Heart left ventricle (tissue), 16 donors: ENCODE results near the gene STRADB. TPM values are rescaled to one million over a fixed set of nuclear protein-coding genes. Genes with fewer than 3 reads are reported as not detected.

ENCODE experiments used
- ATAC-seq, 4 donors: fragments of 200-7000 bp; cut with Tn5 transposase; one replicate each; pipeline ENCODE4 v1.9.1; 2020 to 2022; ENCODE audit warnings: moderate library complexity in 4 of 4, mild to moderate bottlenecking in 3 of 4, moderate number of reproducible peaks in 1 of 4
- DNase-seq, 5 donors: peaks; one replicate each; pipeline ENCODE4 v3.0.0-alpha.2; 2020
- H3K27ac ChIP-seq, 12 donors: fragments of 200-600 bp; sonication (generic) in 4 of 12; one replicate each; pipeline versions ENCODE4 v1.5.0 to v1.8.0; 2016 to 2022; ENCODE audit warnings: mild to moderate bottlenecking in 2 of 12
- H3K27me3 ChIP-seq, 9 donors: fragments of 200-600 bp; sonication (generic) in 2 of 9; one replicate each; pipeline versions ENCODE4 v1.5.1 to v1.8.0; 2016 to 2022; ENCODE audit warnings: mild to moderate bottlenecking in 3 of 9
- H3K36me3 ChIP-seq, 9 donors: fragments of 200-600 bp; sonication (generic) in 2 of 9; one replicate each; pipeline versions ENCODE4 v1.5.0 to v1.8.0; 2018 to 2022; ENCODE audit warnings: mild to moderate bottlenecking in 2 of 9
- H3K4me1 ChIP-seq, 12 donors: fragments of 200-600 bp; sonication (generic) in 4 of 12; one replicate each; pipeline versions ENCODE4 v1.5.0 to v1.8.0; 2016 to 2022; ENCODE audit warnings: mild to moderate bottlenecking in 3 of 12
- H3K4me3 ChIP-seq, 12 donors: fragments of 200-600 bp; sonication (generic) in 4 of 12; one replicate each; pipeline versions ENCODE4 v1.5.0 to v1.8.0; 2017 to 2022; ENCODE audit warnings: mild to moderate bottlenecking in 9 of 12, moderate library complexity in 4 of 12
- H3K9me3 ChIP-seq, 12 donors: fragments of 200-600 bp; sonication (generic) in 4 of 12; one replicate each; pipeline versions ENCODE4 v1.5.0 to v1.8.0; 2016 to 2022; ENCODE audit warnings: mild to moderate bottlenecking in 1 of 12
- POLR2A ChIP-seq, 2 donors: fragments of 450-650 bp; IDR thresholded peaks; one replicate each; pipeline ENCODE4 v1.6.1; 2017; ENCODE audit warnings: antibody characterized with exemption in 2 of 2, mild to moderate bottlenecking in 2 of 2, moderate library complexity in 2 of 2
- WGBS, 4 donors: extraction: QIAGEN DNeasy Blood & Tissue Kit in 2 of 4; methylation state at CpG; one replicate each; pipeline versions ENCODE4 v1.1.5 to v1.1.7; 2013 to 2018; 5-methylcytosine and 5-hydroxymethylcytosine counted together
- intact Hi-C, 10 donors: fragments of 100-400 bp; cut with DNase I; formaldehyde crosslinking; loops; one replicate each; pipeline versions ENCODE4 v1.11.1 to v1.14.2; 2022
- polyA plus RNA-seq, 2 donors: library from polyadenylated mRNA; stranded (reverse); fragments of 200-250 nt; gene quantifications; one replicate each; pipeline ENCODE4 v1.2.3, GENCODE V29; 2013
- total RNA-seq, 9 donors: library from RNA; depleted of rRNA in 2 of 9; stranded (reverse); fragments of >200 nt in 2 of 9; fragmentation: NEBNext Ultra II Directional in 3 of 9; extraction: Animal tissue kit (Norgen Biotek cat#: 25700) in 3 of 9; gene quantifications; one replicate each; pipeline versions ENCODE4 v1.1.0 to v1.2.4, GENCODE V29; 2016 to 2023
- TF ChIP-seq, protein P1 (sequence below), 12 donors: fragments of 200-600 bp; sonication (generic) in 4 of 12; IDR thresholded peaks; one replicate each; pipeline versions ENCODE4 v1.5.0 to v1.8.0; 2018 to 2022; ENCODE audit warnings: antibody characterized with exemption in 12 of 12, mild to moderate bottlenecking in 5 of 12
- donor health status: ischemic (EF 13 %, LVEDD 7.1; RV severe dilation, severe dysfunction).
- donor health status: healthy with polysubstance abuse.
- donor health status: DM: no; HTN: yes; CAD: no.
- donor health status: DM: no; HTN: no; CAD: no.
- donor health status: ischemic (EF 25% LVEDD 6.9; RV normal size, moderate dysfunction).
- donor health status: ischemic (EF 25% LVEDD 5.7; RV mildly dilated, moderate dysfunction).
- donor health status: healthy.
- donor health status: DM: yes; HTN: yes; CAD: no.
- donor health status: ischemic (EF 35%, LVEDD 5.7; RV mildly dilated, moderate dysfunction).
- donor health status: nonischemic (EF 11% LVEDD 7.7; RV severe dilation, severe dysfunction).
- donor health status: DM: yes; HTN: yes; CAD: no.
- donor health status: PGD.
- donor health status: ischemic (EF 29% LVEDD 5.4; RV normal size, mild dysfunction).
- donor health status: nonischemic (EF 23%, LVEDD 6.1; RV moderate dilation, normal function).

STRADB gene
- total and polyA plus RNA-seq, 11 donors = 28.6 to 105 (median 57.9) TPM

DNA sequence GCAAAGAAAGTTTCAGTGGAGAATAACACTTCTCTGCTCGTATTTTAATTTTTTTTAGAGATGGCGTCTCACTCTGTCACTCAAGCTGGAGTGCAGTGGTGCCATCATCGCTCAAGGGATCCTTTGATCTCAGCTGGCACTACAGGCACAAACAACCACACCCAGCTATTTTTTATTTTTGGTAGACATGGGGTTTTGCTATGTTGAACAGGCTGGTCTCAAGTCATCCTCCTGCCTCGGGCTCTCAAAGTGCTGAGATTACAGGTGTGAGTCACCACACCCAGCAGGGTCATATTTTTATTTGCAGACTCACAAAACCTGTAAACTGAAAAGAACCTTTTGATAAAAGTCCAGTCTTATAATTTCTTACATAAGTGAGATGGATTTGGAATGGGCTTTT, 2.8 kb upstream of the STRADB start:
- peak overlapping the region in 6 of 12 donors; percentile 1 to 27 (median 12) for H3K27ac ChIP-seq
- DNase-seq (no peak), ATAC-seq (no peak)
- TF ChIP-seq, protein P1, sequence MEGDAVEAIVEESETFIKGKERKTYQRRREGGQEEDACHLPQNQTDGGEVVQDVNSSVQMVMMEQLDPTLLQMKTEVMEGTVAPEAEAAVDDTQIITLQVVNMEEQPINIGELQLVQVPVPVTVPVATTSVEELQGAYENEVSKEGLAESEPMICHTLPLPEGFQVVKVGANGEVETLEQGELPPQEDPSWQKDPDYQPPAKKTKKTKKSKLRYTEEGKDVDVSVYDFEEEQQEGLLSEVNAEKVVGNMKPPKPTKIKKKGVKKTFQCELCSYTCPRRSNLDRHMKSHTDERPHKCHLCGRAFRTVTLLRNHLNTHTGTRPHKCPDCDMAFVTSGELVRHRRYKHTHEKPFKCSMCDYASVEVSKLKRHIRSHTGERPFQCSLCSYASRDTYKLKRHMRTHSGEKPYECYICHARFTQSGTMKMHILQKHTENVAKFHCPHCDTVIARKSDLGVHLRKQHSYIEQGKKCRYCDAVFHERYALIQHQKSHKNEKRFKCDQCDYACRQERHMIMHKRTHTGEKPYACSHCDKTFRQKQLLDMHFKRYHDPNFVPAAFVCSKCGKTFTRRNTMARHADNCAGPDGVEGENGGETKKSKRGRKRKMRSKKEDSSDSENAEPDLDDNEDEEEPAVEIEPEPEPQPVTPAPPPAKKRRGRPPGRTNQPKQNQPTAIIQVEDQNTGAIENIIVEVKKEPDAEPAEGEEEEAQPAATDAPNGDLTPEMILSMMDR (IDR thresholded peaks at IDR 0.05) = no peak
- no peak for TF ChIP-seq POLR2A (IDR thresholded peaks at IDR 0.05)
- H3K9me3 ChIP-seq = no peaks in the 10 kb centered on the region
- intact Hi-C loops = loop anchor here in 1 of 10 donors (5.0 kb wide), 1 partner anchor 41 kb away; no protein-coding TSS in a partner anchor
- peaks cover 0 to 82% (median 62%) of the 10 kb centered on the region in 12 donors for H3K4me1 ChIP-seq
- WGBS, 4 donors = 63 to 71% (median 65%) methylated on average over 4 of the region's 4 CpGs
- peak overlapping the region in 2 of 12 donors; percentile 10 to 17 for H3K4me3 ChIP-seq
- peaks cover 0 to 12% (median 3%) of the 10 kb centered on the region in 9 donors for H3K36me3 ChIP-seq
- no peaks in the 10 kb centered on the region for H3K27me3 ChIP-seq

DNA sequence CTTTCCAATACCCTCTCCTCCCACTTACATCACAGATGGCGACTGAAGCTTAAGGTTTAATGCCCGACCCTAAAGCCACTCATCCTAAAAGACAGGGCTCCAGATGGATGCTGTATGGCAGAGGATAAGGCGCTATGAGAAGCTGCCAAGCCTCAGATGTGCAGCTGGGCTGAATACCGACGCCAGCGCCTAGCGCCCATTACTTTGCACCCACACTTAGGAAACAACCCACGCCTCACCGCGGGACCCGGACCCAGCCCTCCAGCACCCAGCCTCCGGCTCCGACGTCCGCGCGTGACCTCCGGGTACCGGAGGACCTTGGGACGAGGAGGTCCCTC, 617 bp upstream of the STRADB start:
- ATAC-seq (peak; percentile 40 to 57 (median 44)), DNase-seq (no peak)
- WGBS, 4 donors = 0% methylated on average over 7 to 20 of the region's 20 CpGs
- Histone ChIP-seq H3K27ac (peak overlapping the region; percentile 85 to 98 (median 92)), H3K36me3 (peaks cover 0 to 24% (median 7%) of the 10 kb centered on the region in 9 donors), H3K4me1 (peaks cover 0 to 67% (median 47%) of the 10 kb centered on the region in 12 donors), H3K4me3 (peak overlapping the region; percentile 72 to 97 (median 86)), H3K9me3 (no peaks in the 10 kb centered on the region), H3K27me3 (no peaks in the 10 kb centered on the region)
- TF ChIP-seq, protein P1 (IDR thresholded peaks at IDR 0.05) = no peak
- TF ChIP-seq POLR2A (IDR thresholded peaks at IDR 0.05) = no peak
- intact Hi-C loops = loop anchor here in 9 of 10 donors (1.0 to 10.0 kb wide), 10 partner anchors 18 to 216 kb away; no protein-coding TSS in a partner anchor

DNA sequence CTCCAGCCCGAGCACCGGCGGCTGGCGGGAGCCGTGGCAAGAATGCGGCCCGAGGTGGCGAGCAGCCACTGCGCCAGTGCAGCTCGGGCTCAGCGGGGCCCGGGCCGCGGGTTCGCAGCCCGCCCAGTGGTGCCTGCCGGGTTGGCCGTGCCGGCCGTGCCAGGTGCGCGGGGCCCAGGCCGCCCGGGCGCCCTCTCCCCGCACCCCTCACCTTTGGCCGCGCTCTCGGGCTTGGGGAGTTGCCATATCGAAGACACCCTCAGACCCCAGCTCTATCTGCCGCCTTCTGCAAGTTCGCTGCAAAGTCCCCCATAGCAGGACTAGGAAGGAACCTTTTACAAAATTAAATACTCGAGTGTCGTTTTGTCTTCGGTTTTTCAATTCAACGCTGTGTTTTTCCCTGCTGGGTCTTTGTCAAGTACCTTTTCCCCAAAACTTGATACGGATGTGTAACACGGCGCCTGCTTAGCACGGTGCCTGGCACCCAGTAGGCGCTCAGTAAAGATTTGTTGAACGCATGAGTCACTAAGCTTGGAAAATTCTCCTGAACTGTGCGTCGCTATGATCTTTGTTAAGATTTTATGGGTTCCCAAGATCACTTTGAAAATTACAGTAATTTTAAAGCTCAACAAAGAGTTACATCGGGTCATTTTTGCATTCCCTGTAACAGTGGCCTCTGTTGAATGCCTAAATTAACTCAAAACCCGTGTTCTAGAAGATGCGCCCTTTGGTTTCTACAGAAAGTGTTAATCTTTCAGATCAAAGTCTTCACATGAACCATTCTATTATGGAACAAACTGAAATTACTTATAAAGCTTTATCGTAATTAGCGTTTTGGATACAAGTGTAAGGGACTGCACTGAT, 750 bp downstream of the STRADB start:
- Histone ChIP-seq H3K36me3 (peaks cover 0 to 33% (median 14%) of the 10 kb centered on the region in 9 donors), H3K27ac (peak overlapping the region; percentile 67 to 98 (median 92)), H3K4me3 (peak overlapping the region; percentile 72 to 97 (median 86)), H3K9me3 (no peaks in the 10 kb centered on the region), H3K4me1 (peaks cover 0 to 54% (median 38%) of the 10 kb centered on the region in 12 donors), H3K27me3 (no peaks in the 10 kb centered on the region)
- DNase-seq (peak in 2 of 5 donors; percentile 26 to 55), ATAC-seq (peak in 2 of 4 donors; percentile 41 to 58)
- 12 to 15% (median 13%) methylated on average over 31 to 49 of the region's 49 CpGs for WGBS, 4 donors
- no peak for TF ChIP-seq POLR2A (IDR thresholded peaks at IDR 0.05)
- TF ChIP-seq, protein P1 (IDR thresholded peaks at IDR 0.05) = no peak
- intact Hi-C loops = loop anchor here in 6 of 10 donors (5.0 to 10.0 kb wide), 6 partner anchors 40 to 217 kb away; no protein-coding TSS in a partner anchor
